ENCODE results near the gene ADCK1. TPM values are rescaled to one million over a fixed set of nuclear protein-coding genes. Genes with fewer than 3 reads are reported as not detected.

The ADCK1 gene
- total RNA-seq, 1 experiment from 2014 or later = 8.3 TPM

DNA sequence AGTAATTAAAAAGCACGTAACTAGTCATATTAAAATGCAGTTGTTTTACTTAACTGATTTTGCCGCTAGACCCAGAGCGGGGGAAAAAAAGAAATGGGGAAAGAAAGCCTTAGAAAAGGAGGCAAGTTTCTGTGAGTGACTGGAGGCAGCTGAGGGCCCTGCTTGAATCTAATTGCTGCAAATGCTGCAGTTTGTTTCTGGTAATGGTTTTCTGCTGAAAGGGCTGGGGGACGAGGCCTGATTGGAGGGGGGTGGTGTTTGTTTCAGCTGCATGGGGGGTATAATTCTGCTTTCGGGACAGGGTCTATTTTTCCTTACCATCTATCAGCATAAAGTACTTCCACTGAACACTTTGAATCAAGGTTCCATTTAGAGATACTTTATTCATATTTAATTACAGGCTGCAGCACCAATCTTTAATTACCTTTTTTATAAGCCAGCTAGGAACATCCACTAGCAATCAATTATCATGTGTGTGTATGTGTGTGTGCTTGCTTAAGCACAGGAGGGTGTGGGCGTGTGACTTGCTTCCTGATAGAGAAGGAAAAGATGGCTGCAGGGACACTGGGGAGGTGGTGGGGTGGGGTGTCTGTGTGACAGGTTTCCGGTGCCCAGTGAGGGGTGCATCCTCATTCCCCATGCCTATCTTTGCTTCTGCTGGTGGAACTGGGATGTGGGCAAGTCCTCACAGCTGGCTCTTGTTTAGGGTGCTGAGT, 83.4 kb downstream of the ADCK1 start:
- Histone ChIP-seq H3K27me3 (replicated peaks; ENCODE audit: insufficient read depth, low read depth, low read length, poor library complexity) (no peaks in the 10 kb centered on the region), H3K4me3 (ENCODE audit: low read depth, low read length, poor library complexity, severe bottlenecking) (no peak overlapping the region), H3K36me3 (ENCODE audit: insufficient read depth, low read length, poor library complexity, severe bottlenecking) (no peaks in the 10 kb centered on the region), H3K4me1 (ENCODE audit: insufficient read depth, low read length, poor library complexity, severe bottlenecking) (peaks cover 15% of the 10 kb centered on the region), H3K27ac (ENCODE audit: low read depth, low read length, poor library complexity, severe bottlenecking) (no peak overlapping the region), H3K9me3 (ENCODE audit: low read depth, low read length, poor library complexity, severe bottlenecking) (no peaks in the 10 kb centered on the region)
- ChIA-PET POLR2A (ENCODE audit: low non-redundant PET) (no interaction called here), CTCF (interaction anchor here (0.6 kb wide), 2 partner anchors 9 to 305 kb away, joined by 5 to 8 read pairs; no protein-coding TSS in a partner anchor)
- TF ChIP-seq EZH2 (IDR thresholded peaks at IDR 0.05; ENCODE audit: borderline replicate concordance, low read depth, low read length, poor library complexity, severe bottlenecking) = no peak
- TF ChIP-seq, protein P1, sequence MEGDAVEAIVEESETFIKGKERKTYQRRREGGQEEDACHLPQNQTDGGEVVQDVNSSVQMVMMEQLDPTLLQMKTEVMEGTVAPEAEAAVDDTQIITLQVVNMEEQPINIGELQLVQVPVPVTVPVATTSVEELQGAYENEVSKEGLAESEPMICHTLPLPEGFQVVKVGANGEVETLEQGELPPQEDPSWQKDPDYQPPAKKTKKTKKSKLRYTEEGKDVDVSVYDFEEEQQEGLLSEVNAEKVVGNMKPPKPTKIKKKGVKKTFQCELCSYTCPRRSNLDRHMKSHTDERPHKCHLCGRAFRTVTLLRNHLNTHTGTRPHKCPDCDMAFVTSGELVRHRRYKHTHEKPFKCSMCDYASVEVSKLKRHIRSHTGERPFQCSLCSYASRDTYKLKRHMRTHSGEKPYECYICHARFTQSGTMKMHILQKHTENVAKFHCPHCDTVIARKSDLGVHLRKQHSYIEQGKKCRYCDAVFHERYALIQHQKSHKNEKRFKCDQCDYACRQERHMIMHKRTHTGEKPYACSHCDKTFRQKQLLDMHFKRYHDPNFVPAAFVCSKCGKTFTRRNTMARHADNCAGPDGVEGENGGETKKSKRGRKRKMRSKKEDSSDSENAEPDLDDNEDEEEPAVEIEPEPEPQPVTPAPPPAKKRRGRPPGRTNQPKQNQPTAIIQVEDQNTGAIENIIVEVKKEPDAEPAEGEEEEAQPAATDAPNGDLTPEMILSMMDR (conservative IDR thresholded peaks at IDR 0.05; ENCODE audit: low read depth, low read length) = no peak
- no TSS peak for BruUV-seq (replicated peaks)
- intact Hi-C loops (cut with micrococcal nuclease; ENCODE audit: unreplicated experiment) = no loop called here
- peak; percentile 55 for DNase-seq (ENCODE audit: low spot score)

DNA sequence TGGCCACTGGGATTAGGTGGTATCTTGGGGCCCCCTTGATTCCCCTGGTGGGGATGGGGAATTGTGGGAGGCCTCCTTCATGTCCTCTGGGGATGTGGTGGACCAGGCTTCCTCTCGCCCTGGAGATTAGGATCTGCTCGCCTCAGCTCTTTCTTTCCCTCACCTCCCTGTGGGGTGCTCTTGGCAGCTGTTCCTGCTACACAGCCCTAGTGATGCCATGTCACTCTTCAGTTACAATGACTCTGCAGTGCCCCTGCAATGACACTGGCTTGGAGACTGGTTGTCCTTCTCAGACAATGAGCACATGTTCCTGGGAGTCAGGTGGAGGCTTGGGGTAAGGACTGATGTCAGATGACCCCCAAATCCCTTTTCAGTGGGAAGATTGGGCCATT, 83.9 kb downstream of the ADCK1 start:
- Histone ChIP-seq H3K27me3 (replicated peaks; ENCODE audit: insufficient read depth, low read depth, low read length, poor library complexity) (no peaks in the 10 kb centered on the region), H3K4me3 (ENCODE audit: low read depth, low read length, poor library complexity, severe bottlenecking) (no peak overlapping the region), H3K9me3 (ENCODE audit: low read depth, low read length, poor library complexity, severe bottlenecking) (no peaks in the 10 kb centered on the region), H3K4me1 (ENCODE audit: insufficient read depth, low read length, poor library complexity, severe bottlenecking) (peaks cover 15% of the 10 kb centered on the region), H3K36me3 (ENCODE audit: insufficient read depth, low read length, poor library complexity, severe bottlenecking) (no peaks in the 10 kb centered on the region), H3K27ac (ENCODE audit: low read depth, low read length, poor library complexity, severe bottlenecking) (no peak overlapping the region)
- DNase-seq (ENCODE audit: low spot score) = peak; percentile 65
- BruUV-seq (replicated peaks) = no TSS peak
- CTCF ChIA-PET = no interaction called here
- intact Hi-C loops (cut with micrococcal nuclease; ENCODE audit: unreplicated experiment) = no loop called here
- POLR2A ChIA-PET (ENCODE audit: low non-redundant PET) = no interaction called here
- TF ChIP-seq EZH2 (IDR thresholded peaks at IDR 0.05; ENCODE audit: borderline replicate concordance, low read depth, low read length, poor library complexity, severe bottlenecking) = no peak
- TF ChIP-seq, protein P1 (conservative IDR thresholded peaks at IDR 0.05; ENCODE audit: low read depth, low read length) = no peak

DNA sequence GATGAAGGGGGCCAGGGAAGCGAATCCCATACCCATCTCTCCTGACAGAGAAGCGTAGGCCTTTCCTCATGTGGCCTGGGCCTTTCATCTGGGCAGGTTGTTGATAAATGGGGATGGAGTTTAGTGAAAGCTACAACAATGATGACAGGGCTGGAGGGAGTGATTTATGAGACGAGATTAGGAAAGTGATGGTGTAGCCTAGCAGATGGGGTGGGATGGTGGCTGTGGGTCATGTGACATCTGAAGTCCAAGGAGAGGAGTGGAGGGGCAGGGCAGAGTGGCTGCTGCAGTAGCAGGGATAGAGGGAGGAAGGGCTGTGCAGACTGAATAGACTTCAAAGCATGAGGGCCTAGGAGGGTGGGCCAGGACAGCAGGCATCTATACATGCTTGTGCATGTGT, 85.5 kb downstream of the ADCK1 start:
- peaks cover 15% of the 10 kb centered on the region for H3K4me1 ChIP-seq (ENCODE audit: insufficient read depth, low read length, poor library complexity, severe bottlenecking)
- no peaks in the 10 kb centered on the region for H3K36me3 ChIP-seq (ENCODE audit: insufficient read depth, low read length, poor library complexity, severe bottlenecking)
- no TSS peak for BruUV-seq (replicated peaks)
- no peak for DNase-seq (ENCODE audit: low spot score)
- ChIA-PET CTCF (no interaction called here), POLR2A (ENCODE audit: low non-redundant PET) (no interaction called here)
- no peak overlapping the region for H3K4me3 ChIP-seq (ENCODE audit: low read depth, low read length, poor library complexity, severe bottlenecking)
- H3K27ac ChIP-seq (ENCODE audit: low read depth, low read length, poor library complexity, severe bottlenecking) = no peak overlapping the region
- intact Hi-C loops (cut with micrococcal nuclease; ENCODE audit: unreplicated experiment) = no loop called here
- H3K27me3 ChIP-seq (replicated peaks; ENCODE audit: insufficient read depth, low read depth, low read length, poor library complexity) = no peaks in the 10 kb centered on the region
- TF ChIP-seq EZH2 (IDR thresholded peaks at IDR 0.05; ENCODE audit: borderline replicate concordance, low read depth, low read length, poor library complexity, severe bottlenecking) = no peak
- TF ChIP-seq, protein P1 (conservative IDR thresholded peaks at IDR 0.05; ENCODE audit: low read depth, low read length) = no peak
- no peaks in the 10 kb centered on the region for H3K9me3 ChIP-seq (ENCODE audit: low read depth, low read length, poor library complexity, severe bottlenecking)

All from A673 (cell line).